GM08714 (cell line): ENCODE measurements around the gene EXOC5.

Source experiments
- H3K4me3 ChIP-seq: fragments of 200-500 bp; sonication (Bioruptor generic); 2 replicates; pipeline ENCODE4 v1.5.1; 2014; ENCODE audit warnings: mild to moderate bottlenecking, low read length, inconsistent platforms
- ZNF274 ChIP-seq: IDR thresholded peaks from 2 replicates; pipeline ENCODE4 v1.6.1; 2012; ENCODE audit warnings: mild to moderate bottlenecking, low read depth, low read length

EXOC5 gene

DNA sequence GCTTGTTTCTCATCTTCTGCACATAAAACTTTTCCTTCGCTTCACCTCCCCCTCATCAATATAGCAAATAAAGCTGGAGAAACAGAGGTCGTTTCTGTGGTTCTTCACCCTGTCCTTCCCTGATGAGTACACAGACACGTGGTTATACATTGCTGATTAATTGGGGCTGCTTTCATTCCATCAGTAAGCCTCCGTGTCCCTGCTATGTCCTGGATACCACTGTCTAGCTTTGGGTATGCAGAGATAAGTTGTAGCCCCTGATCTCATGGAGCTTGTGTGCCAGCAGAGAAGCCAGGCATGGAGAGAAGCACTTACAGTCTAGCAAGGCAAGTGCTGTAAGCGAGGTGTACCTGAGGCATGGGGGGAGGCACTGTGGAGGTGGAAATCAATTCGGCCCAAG is 108.4 kb downstream of the EXOC5 start:
- H3K4me3 ChIP-seq, result no peak overlapping the region

DNA sequence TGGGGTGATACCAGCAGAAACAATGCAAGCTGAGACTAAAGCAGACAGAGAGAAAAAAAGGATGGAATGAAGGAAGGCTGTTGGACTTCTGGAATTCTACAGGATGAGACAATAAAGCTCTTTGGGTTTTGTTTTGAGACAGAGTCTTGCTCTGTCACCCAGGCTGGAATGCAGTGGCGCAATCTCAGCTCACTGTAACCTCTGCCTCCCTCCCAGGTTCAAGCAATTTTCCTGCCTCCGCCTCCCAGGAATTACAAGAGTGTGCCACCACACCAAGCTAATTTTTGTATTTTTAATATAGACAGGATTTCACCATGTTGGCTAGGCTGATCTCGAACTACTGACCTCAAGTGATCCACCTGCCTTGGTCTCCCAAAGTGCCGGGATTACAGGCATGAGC is 115.4 kb downstream of the EXOC5 start:
- no peak overlapping the region for H3K4me3 ChIP-seq
- TF ChIP-seq ZNF274, result no peak

More for the DNA sequence above, 108.4 kb downstream of the EXOC5 start:
- no peak for TF ChIP-seq ZNF274
